Stomach smooth muscle (tissue), 2 donors: ENCODE data around the gene STARD5.

Experiments
- H3K27ac ChIP-seq: one replicate; pipeline ENCODE4 v1.7.0; 2013; ENCODE audit warnings: mild to moderate bottlenecking, low read length, inconsistent platforms
- H3K27me3 ChIP-seq, 2 donors: one replicate each; pipeline ENCODE4 v1.7.0; 2013; ENCODE audit warnings: low read length in 2 of 2; ENCODE audit not compliant: insufficient read depth in 2 of 2, control insufficient read depth in 1 of 2
- H3K36me3 ChIP-seq, 2 donors: one replicate each; pipeline ENCODE4 v1.7.0; 2013; ENCODE audit warnings: low read length in 2 of 2; ENCODE audit not compliant: control insufficient read depth in 2 of 2, insufficient read depth in 2 of 2
- H3K4me1 ChIP-seq: one replicate; pipeline ENCODE4 v1.7.0; 2013; ENCODE audit warnings: low read length; ENCODE audit not compliant: control insufficient read depth, insufficient read depth
- H3K4me3 ChIP-seq, 2 donors: one replicate each; pipeline ENCODE4 v1.7.0; 2013; ENCODE audit warnings: low read length in 2 of 2
- H3K9ac ChIP-seq, 2 donors: one replicate each; pipeline ENCODE4 v1.7.0; 2013; ENCODE audit warnings: low read length in 2 of 2, mild to moderate bottlenecking in 1 of 2
- H3K9me3 ChIP-seq, 2 donors: one replicate each; pipeline ENCODE4 v1.7.0; 2013; ENCODE audit warnings: low read length in 2 of 2; ENCODE audit not compliant: control insufficient read depth in 2 of 2
- donor health status: healthy.
- donor health status: Pancreatic carcinoma.

STARD5 gene

GRCh38 chr15:81293728-81294515 is 30.0 kb downstream of the STARD5 start:
- Histone ChIP-seq H3K9me3 (no peaks in the 10 kb centered on the region), H3K27ac (no peak overlapping the region), H3K4me1 (peaks cover 5% of the 10 kb centered on the region), H3K4me3 (no peak overlapping the region), H3K9ac (no peak overlapping the region), H3K36me3 (no peaks in the 10 kb centered on the region), H3K27me3 (peaks cover 0 to 2% of the 10 kb centered on the region in 2 donors)

GRCh38 chr15:81292523-81293001 is 31.4 kb downstream of the STARD5 start:
- Histone ChIP-seq H3K27me3 (peaks cover 0 to 2% of the 10 kb centered on the region in 2 donors), H3K36me3 (no peaks in the 10 kb centered on the region), H3K4me1 (peaks cover 5% of the 10 kb centered on the region), H3K9me3 (no peaks in the 10 kb centered on the region), H3K9ac (no peak overlapping the region), H3K4me3 (no peak overlapping the region), H3K27ac (no peak overlapping the region)

DNA sequence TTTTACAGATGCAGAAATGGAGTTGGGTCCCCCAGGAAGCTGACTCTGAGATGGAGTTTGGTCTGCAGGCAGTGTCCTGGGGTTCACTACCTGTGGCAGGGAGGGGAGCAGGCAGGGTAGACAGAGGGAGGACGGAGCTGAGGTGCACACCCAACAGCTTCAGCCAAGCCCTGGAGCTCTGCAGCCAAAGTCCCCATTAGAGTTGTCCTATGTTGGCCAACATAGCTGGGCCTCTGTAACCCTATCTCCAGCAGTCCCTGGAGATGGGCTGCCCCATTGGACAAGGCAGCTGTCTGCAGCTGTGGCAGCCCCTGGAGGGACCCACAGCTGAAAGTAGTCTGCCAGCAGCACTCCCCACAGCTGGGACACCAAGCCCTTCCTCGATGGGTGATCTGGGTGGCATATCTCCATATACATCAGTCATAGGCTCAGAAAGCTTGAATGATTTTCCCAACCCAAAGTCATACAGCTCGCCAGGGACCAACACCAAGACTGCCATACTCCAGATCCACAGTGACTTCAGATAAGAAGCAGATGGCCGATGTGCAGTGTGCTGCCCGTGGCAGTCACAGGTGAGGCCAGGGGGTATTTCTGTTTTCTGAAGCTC is 31.9 kb downstream of the STARD5 start:
- no peak overlapping the region for H3K4me3 ChIP-seq
- H3K27me3 ChIP-seq, result peaks cover 0 to 2% of the 10 kb centered on the region in 2 donors
- H3K9ac ChIP-seq, result no peak overlapping the region
- H3K27ac ChIP-seq, result no peak overlapping the region
- H3K4me1 ChIP-seq, result peaks cover 5% of the 10 kb centered on the region
- no peaks in the 10 kb centered on the region for H3K9me3 ChIP-seq
- H3K36me3 ChIP-seq, result no peaks in the 10 kb centered on the region

DNA sequence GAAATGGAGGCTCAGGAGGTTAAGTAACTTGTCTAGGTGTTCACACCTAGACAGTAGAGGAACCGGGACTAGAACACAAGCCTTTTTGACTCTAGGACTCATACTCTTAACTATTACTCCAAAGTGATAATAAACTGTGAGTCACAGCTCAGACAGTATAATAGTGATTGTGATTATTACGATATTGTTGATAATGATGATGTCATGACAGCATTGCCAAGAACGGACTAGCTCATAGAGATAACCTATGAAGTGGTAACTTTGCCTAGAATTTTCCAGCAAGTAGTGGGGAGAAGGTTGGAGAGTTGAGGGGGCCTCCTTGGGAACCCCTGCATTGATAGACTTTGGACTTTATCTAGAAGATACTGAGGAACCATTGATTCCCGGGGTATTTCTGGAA is 34.0 kb downstream of the STARD5 start:
- H3K4me1 ChIP-seq, result peaks cover 5% of the 10 kb centered on the region
- no peak overlapping the region for H3K9ac ChIP-seq
- H3K4me3 ChIP-seq, result no peak overlapping the region
- no peaks in the 10 kb centered on the region for H3K9me3 ChIP-seq
- H3K27me3 ChIP-seq, result peaks cover 0 to 2% of the 10 kb centered on the region in 2 donors
- H3K36me3 ChIP-seq, result peaks cover 0 to 2% of the 10 kb centered on the region in 2 donors
- H3K27ac ChIP-seq, result no peak overlapping the region

GRCh38 chr15:81288616-81289015 is 35.3 kb downstream of the STARD5 start:
- H3K36me3 ChIP-seq, result peaks cover 0 to 2% of the 10 kb centered on the region in 2 donors
- H3K27me3 ChIP-seq, result no peaks in the 10 kb centered on the region
- H3K4me3 ChIP-seq, result no peak overlapping the region
- H3K9ac ChIP-seq, result no peak overlapping the region
- no peaks in the 10 kb centered on the region for H3K9me3 ChIP-seq
- no peaks in the 10 kb centered on the region for H3K4me1 ChIP-seq
- H3K27ac ChIP-seq, result no peak overlapping the region

DNA sequence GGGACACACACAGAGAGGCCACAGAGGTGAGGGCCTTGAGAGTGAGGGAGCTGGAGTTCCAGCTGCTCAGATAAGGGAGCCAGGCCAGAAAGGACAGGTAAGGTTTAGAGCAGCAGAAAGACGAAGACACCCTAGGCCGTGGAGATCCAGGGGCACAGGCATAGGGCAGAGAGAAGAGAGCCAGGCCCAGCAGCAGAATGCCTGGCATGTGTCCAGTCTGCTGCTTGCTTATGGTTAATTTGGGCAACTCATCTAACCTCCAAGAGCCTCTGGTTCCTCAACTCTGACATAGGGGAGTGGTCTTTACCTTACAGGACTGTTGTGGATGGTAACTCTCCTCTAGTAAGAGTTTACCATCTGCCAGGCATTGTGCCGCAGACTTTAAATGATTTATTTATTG is 35.9 kb downstream of the STARD5 start:
- H3K9me3 ChIP-seq, result no peaks in the 10 kb centered on the region
- H3K27me3 ChIP-seq, result no peaks in the 10 kb centered on the region
- peaks cover 0 to 2% of the 10 kb centered on the region in 2 donors for H3K36me3 ChIP-seq
- no peaks in the 10 kb centered on the region for H3K4me1 ChIP-seq
- no peak overlapping the region for H3K4me3 ChIP-seq
- no peak overlapping the region for H3K27ac ChIP-seq
- H3K9ac ChIP-seq, result no peak overlapping the region

DNA sequence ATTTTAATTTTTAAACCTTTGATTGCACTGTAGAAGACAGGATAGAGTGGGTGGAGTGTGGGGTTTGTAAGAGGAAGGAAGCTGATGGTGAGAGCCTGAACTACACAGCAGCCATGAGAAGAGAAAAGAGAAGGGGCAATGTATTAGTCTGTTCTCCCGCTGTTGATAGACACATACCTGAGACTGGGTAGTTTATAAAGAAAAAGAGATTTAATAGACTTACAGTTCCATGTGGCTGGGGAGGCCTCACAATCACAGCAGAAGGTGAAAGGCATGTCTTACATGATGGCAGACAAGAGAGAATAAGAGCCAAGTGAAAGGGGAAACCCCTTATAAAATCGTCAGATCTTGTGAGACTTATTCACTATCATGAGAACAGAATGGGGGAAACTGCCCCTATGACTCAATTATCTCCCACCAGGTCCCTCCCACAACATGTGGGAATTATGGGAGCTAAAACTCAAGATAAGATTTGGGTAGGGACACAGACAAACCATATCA is 37.3 kb downstream of the STARD5 start:
- Histone ChIP-seq H3K27me3 (no peaks in the 10 kb centered on the region), H3K27ac (no peak overlapping the region), H3K36me3 (peaks cover 0 to 2% of the 10 kb centered on the region in 2 donors), H3K9me3 (no peaks in the 10 kb centered on the region), H3K4me3 (no peak overlapping the region), H3K4me1 (no peaks in the 10 kb centered on the region), H3K9ac (no peak overlapping the region)

GRCh38 chr15:81285461-81285860 is 38.5 kb downstream of the STARD5 start:
- Histone ChIP-seq H3K4me1 (no peaks in the 10 kb centered on the region), H3K27ac (no peak overlapping the region), H3K9me3 (no peaks in the 10 kb centered on the region), H3K9ac (no peak overlapping the region), H3K36me3 (peaks cover 0 to 2% of the 10 kb centered on the region in 2 donors), H3K4me3 (no peak overlapping the region), H3K27me3 (no peaks in the 10 kb centered on the region)

DNA sequence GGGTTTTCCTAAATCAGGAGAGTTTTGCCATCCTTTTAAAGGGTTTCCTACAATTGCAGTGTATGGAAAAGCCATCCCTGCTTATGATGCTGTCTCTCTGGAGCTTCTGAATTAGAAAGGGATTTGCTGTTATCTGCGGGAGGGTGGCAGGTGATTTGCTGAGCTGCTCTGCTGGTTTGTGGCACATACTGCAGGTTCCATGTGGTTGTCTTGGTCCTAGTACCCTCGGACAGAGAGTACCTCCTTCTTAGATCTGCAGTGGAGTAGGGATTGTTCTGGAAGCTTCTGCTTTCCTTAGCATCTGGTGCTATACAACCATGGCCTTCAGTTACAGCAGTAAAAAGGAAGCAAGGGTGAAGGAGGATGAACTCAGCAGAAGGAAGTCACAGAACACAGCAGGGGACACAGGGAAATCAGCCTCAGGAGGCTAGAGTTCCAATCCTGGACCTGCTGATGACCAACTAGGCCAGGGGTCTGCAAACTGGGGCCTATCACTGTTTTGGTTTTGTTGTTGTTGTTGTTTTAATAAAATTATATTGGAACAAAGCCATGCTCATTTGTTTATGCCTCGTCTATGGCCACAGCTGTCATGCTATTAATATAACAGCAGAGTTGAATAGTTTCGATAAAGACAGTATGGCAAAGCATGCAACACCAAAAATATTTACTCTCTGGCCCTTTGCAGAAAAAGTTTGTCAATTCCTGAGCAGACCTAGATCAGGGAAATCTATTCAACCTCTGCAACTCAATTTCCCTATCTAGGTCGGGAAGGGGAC is 39.5 kb downstream of the STARD5 start:
- Histone ChIP-seq H3K4me3 (no peak overlapping the region), H3K9me3 (no peaks in the 10 kb centered on the region), H3K27me3 (no peaks in the 10 kb centered on the region), H3K27ac (no peak overlapping the region), H3K4me1 (peaks cover 5% of the 10 kb centered on the region), H3K9ac (no peak overlapping the region), H3K36me3 (peaks cover 0 to 2% of the 10 kb centered on the region in 2 donors)

GRCh38 chr15:81282911-81283310 is 41.0 kb downstream of the STARD5 start:
- Histone ChIP-seq H3K4me1 (peaks cover 5% of the 10 kb centered on the region), H3K9me3 (no peaks in the 10 kb centered on the region)

More at GRCh38 chr15:81282911-81283310, 41.0 kb downstream of the STARD5 start:
- Histone ChIP-seq H3K9ac (no peak overlapping the region), H3K27ac (no peak overlapping the region), H3K4me3 (no peak overlapping the region), H3K27me3 (no peaks in the 10 kb centered on the region), H3K36me3 (peaks cover 0 to 2% of the 10 kb centered on the region in 2 donors)
